Measurements from ENCODE around the gene ZFHX2. TPM values are rescaled to one million over a fixed set of nuclear protein-coding genes. Genes with fewer than 3 reads are reported as not detected.

The ZFHX2 gene
- total RNA-seq, 2 experiments from 2014 or later = 1.8 to 2.7 TPM

DNA sequence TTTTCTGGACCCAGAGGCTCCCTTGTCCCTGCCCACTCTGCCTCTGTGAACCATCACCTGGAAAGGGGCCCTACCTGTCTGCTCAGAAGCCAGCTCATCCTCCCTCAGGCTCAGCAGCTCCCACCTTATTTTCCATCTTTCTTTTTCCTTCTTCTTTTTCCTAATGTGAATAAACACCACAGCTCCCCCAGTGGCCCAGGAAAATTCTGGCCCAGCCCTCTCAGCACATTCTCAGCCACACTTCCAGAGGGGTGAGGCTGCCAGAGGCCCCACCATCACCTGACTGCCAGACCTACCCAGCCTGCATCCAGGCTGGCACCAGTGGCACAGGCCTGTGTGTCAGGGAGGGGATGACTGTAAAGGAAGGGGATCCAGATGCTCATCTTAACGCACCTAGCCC, 23.0 kb downstream of the ZFHX2 start:
- CTCF ChIA-PET = interaction anchor here (1.7 to 3.1 kb wide), 2 partner anchors 11 to 50 kb away, joined by 4 to 16 read pairs; no protein-coding TSS in a partner anchor
- H3K4me1 Mint-ChIP-seq = no peaks in the 10 kb centered on the region
- H3K9me3 Mint-ChIP-seq (ENCODE audit: low read depth) = no peaks in the 10 kb centered on the region
- no peaks in the 10 kb centered on the region for H3K36me3 Mint-ChIP-seq
- no peaks in the 10 kb centered on the region for H3K27me3 Mint-ChIP-seq
- no peak overlapping the region for H3K27ac Mint-ChIP-seq
- no peak overlapping the region for H3K4me3 Mint-ChIP-seq
- ATAC-seq (no peak), DNase-seq (no peak)

DNA sequence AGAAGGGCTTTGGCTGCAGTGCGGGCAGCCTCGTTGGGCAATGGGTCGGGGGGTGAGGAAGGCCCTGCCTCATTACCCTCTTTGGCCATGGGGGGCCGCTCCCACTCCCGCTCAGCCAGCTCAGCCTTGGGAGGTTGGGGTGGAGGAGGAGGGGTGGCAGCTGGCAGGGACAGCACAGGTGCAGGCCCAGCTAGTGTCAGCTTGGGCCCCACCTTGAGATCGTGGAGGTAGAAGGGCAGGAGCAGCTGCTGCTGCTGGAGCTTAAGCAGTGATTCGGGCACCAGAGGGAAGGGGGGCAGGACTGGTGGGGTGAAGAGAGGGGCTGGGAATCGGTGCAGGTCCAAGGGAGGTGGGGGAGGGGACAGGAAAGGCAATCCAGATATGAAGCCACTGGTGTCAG, 26.0 kb downstream of the ZFHX2 start:
- Mint-ChIP-seq H3K27ac (no peak overlapping the region), H3K27me3 (no peaks in the 10 kb centered on the region), H3K36me3 (no peaks in the 10 kb centered on the region), H3K9me3 (ENCODE audit: low read depth) (no peaks in the 10 kb centered on the region), H3K4me3 (no peak overlapping the region), H3K4me1 (no peaks in the 10 kb centered on the region)
- ATAC-seq (no peak), DNase-seq (no peak)
- CTCF ChIA-PET = interaction anchor here (0.8 kb wide), 1 partner anchor 47 kb away, joined by 3 read pairs; no protein-coding TSS in a partner anchor

DNA sequence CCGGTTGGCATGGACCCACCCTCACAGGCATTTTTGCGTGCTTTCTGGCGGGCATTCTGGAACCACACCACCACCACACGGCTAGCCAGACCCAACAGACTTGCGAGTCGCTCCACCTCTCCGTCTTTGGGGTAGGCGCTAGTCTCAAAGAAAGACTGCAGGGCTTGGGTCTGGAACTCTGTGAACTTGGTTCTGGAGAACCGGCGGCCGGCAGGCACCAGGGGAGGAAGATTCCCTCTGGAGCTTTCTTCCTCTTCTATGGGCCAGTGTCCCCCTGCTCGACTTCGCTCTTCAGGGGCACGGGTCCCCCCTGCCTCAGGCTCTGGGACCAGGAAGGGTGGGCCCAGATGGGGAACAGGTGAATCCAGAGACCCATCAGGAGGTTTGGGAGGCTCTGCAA, 26.6 kb downstream of the ZFHX2 start:
- H3K27ac Mint-ChIP-seq = no peak overlapping the region
- no peaks in the 10 kb centered on the region for H3K36me3 Mint-ChIP-seq
- no peak for ATAC-seq
- no peak for DNase-seq
- CTCF ChIA-PET = interaction anchor here (0.8 kb wide), 1 partner anchor 46 kb away, joined by 3 read pairs; no protein-coding TSS in a partner anchor
- H3K4me1 Mint-ChIP-seq = no peaks in the 10 kb centered on the region
- no peak overlapping the region for H3K4me3 Mint-ChIP-seq
- no peaks in the 10 kb centered on the region for H3K9me3 Mint-ChIP-seq (ENCODE audit: low read depth)
- no peaks in the 10 kb centered on the region for H3K27me3 Mint-ChIP-seq

DNA sequence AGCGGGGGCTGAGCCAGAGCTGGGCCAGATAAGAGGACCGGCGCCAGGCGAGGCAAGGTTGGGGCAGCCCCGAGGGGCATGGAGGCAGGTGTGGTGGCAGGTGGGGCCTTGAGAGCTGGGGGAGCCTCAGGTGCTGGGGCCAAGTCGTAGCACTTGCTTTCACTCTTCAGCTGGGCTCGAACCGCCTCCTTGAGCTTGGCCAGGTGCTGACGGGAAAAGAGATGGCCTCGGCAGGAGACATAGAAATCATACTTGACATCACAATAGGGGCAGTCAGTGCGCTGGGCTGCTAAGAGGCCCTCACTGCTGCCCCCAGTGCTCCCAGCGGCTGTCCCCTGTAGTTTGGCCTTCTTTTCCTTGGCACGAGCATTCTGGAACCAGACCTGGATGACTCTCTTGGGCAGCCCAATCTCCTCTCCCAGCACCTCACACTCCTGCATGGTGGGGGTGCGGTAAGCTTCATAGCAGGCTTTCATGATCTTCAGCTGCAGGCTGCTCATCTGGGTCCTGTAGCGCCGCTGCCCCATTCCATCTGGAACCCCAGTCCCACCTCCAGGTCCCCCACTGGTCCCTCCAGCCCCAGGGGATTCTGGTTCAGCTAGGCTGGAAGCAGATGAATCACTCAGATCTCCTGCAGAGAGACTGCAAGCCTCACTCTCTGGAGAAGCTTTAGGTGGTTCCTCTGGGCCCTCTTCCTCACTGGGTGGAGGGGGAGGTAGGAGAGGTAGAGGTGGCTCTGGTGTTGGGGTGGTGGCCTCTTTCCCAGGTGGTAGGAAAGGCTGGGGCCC, 28.1 kb downstream of the ZFHX2 start:
- H3K9me3 Mint-ChIP-seq (ENCODE audit: low read depth) = no peaks in the 10 kb centered on the region
- H3K27ac Mint-ChIP-seq = no peak overlapping the region
- H3K36me3 Mint-ChIP-seq = no peaks in the 10 kb centered on the region
- DNase-seq (no peak), ATAC-seq (no peak)
- H3K27me3 Mint-ChIP-seq = no peaks in the 10 kb centered on the region
- H3K4me3 Mint-ChIP-seq = no peak overlapping the region
- H3K4me1 Mint-ChIP-seq = no peaks in the 10 kb centered on the region
- CTCF ChIA-PET = no interaction called here

DNA sequence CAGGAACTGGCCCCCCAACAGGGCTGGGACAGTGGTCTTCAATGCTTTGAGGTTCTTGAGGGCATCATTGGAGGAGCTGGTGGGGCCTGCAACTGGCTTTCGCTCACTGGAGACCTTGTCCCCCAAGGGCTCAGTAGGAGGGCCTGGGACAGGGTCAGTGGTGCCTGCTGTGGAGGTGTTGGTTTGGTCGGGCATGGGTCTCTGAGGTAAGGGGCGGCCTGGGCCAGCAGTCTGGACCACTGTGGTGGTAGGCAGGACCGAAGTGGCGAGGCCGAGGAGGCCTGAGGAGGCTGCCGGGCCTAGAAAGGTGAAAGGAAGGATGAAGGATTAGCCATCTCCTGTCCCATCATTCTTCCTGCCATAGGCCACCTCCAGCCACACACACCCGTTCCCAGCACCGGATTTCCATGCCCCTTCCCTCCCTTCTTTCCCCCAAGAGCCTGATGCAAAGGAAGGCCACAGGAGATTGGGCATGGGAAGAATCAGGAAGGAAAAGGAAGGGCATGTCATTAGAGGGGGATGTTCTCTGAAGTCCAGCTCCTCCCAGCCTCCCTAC, 28.8 kb downstream of the ZFHX2 start:
- DNase-seq (no peak), ATAC-seq (no peak)
- H3K4me3 Mint-ChIP-seq = no peak overlapping the region
- no peaks in the 10 kb centered on the region for H3K4me1 Mint-ChIP-seq
- no peaks in the 10 kb centered on the region for H3K36me3 Mint-ChIP-seq
- H3K27me3 Mint-ChIP-seq = no peaks in the 10 kb centered on the region
- H3K9me3 Mint-ChIP-seq (ENCODE audit: low read depth) = no peaks in the 10 kb centered on the region
- CTCF ChIA-PET = interaction anchor here (1.5 kb wide), 1 partner anchor 45 kb away, joined by 4 read pairs; no protein-coding TSS in a partner anchor
- no peak overlapping the region for H3K27ac Mint-ChIP-seq

DNA sequence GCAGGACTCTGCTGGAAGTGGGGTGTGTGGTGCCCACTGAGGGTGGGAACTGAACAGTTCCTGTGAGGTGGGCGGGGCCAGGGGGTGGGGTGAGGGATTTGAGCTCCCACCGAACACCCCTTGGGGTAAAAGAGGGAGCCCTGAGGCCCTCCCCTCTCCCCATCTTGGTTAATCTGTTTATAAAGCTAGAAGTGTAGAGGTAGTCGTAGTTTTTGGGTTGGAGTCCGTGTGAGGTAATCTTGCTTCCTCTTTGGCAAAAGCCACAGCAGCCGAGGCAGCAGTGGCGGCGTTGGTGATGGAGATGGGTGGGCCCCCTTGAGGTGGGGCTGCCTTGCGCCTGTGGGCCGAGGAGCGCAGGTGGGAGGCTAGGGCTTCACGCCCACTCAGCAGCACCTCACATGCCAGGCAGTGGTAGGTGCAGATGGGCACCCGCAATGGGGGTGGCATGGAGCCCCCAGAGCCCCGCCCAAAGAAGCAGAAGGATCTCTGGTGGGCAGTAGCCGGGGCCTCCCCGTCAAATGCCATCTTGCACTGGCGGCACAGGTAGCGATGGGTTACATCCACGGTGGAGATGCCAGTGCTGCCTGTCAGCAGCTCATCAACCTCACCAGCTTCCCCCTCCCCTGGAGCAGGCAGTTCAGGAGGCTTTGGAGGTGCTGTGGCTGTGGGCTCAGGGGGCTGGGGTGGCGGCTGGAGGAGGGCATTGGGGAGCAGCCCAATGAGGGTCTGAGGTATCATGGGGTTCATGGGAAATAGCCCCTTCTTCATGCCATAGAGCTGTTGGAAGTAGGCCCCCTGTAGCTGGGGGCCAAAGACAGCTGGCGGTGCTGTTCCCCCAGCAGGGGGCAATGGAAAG, 29.6 kb downstream of the ZFHX2 start:
- Mint-ChIP-seq H3K36me3 (no peaks in the 10 kb centered on the region), H3K9me3 (ENCODE audit: low read depth) (no peaks in the 10 kb centered on the region), H3K4me3 (no peak overlapping the region), H3K4me1 (no peaks in the 10 kb centered on the region), H3K27ac (no peak overlapping the region), H3K27me3 (no peaks in the 10 kb centered on the region)
- DNase-seq (no peak), ATAC-seq (no peak)
- CTCF ChIA-PET = interaction anchor here (0.7 to 1.5 kb wide), 3 partner anchors 38 to 44 kb away, joined by 3 to 4 read pairs (median 3); no protein-coding TSS in a partner anchor

DNA sequence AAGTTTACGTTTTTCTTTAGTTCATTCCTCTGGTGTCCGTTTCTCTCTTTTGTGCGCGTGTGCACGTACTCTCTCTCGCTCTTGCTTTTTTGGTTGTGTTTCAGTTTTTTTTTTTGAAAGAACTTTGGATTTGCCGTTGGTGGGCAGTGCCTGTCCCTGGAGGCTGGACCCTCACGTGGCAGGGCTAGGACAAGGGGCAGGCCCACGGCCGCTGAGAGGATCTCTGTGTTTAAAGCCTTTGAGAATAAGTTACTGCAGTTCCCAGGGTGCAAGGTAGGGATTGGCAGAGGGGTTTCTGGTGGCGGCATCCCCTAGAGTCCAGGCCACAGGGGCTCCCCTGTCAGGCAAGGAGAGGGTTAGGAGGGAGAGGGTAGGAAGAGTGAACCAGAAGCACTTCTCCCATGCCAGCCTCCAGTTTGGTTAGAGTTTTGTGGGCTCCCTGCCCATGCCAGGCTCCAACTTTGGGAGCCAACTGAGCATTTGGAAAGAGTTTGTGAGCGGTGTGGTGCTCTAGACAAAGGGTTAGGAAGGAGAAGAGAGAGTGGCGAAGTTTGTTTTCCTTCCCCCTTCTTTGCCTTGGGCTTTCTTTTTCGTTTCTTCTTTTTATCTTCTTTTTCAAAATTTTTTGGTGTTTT, 30.5 kb downstream of the ZFHX2 start:
- no peaks in the 10 kb centered on the region for H3K36me3 Mint-ChIP-seq
- no peak overlapping the region for H3K27ac Mint-ChIP-seq
- no peaks in the 10 kb centered on the region for H3K9me3 Mint-ChIP-seq (ENCODE audit: low read depth)
- ATAC-seq = no peak
- H3K4me3 Mint-ChIP-seq = no peak overlapping the region
- H3K27me3 Mint-ChIP-seq = no peaks in the 10 kb centered on the region
- no peak for DNase-seq
- CTCF ChIA-PET = interaction anchor here (0.7 to 1.5 kb wide), 3 partner anchors 39 to 43 kb away, joined by 3 to 5 read pairs (median 3); no protein-coding TSS in a partner anchor
- no peaks in the 10 kb centered on the region for H3K4me1 Mint-ChIP-seq

DNA sequence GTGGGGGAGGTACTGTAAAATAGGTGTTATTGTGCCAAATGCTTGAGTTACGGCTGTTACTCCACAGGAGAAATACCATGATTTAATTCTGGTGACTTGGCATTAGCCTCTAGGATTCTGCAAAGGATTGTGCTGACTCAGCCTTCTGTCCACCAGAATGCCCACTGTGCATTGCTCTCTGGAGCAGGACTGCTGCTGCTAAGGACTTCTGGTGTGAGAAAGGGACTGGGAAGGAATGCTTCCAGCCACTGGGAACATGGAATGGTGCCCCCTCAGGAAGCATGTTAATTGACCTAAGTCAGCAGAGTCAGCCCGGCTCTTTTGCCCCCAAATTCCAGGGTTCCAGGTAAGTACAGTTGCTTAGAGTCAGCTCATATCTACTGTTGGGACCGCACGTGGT, 32.9 kb downstream of the ZFHX2 start:
- DNase-seq (no peak), ATAC-seq (no peak)
- CTCF ChIA-PET = interaction anchor here (0.9 kb wide), 1 partner anchor 45 kb away, joined by 3 read pairs; no protein-coding TSS in a partner anchor
- no peaks in the 10 kb centered on the region for H3K9me3 Mint-ChIP-seq (ENCODE audit: low read depth)
- H3K27me3 Mint-ChIP-seq = no peaks in the 10 kb centered on the region
- H3K36me3 Mint-ChIP-seq = no peaks in the 10 kb centered on the region
- no peak overlapping the region for H3K4me3 Mint-ChIP-seq
- no peak overlapping the region for H3K27ac Mint-ChIP-seq
- H3K4me1 Mint-ChIP-seq = no peaks in the 10 kb centered on the region

DNA sequence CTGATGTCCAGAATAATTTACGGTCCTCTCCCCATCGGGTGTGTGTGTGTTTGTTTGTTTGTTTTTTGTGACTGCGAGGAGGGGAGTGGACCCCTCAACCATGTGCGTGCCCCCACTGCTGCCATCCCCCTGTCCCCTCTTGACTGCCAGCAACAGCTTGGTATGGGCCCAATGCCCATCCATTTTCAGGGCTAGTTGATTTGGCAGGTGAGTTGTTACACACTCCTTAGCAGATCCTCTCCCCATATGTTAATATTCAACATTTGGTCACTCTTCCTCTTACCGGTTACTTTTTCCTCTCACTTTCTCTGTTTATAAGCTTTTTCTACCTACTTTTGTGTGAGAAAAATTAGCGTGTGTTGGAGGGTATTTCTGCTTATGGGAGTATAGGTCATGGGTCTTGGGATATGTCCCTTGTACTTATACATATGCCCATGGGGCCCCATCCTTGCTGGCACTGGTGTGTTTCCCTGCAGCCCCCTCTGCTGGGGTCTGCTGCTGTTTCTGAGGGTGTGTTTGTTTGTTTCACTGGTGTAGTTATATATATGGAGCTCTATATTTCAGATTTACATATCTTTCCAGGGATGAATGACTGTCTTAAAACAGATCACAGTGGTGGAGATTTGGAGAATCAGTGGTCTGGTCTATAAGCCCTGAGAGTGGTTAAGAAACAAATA, 33.8 kb downstream of the ZFHX2 start:
- DNase-seq = no peak
- ATAC-seq = no peak
- H3K27me3 Mint-ChIP-seq = no peaks in the 10 kb centered on the region
- no peaks in the 10 kb centered on the region for H3K36me3 Mint-ChIP-seq
- H3K4me3 Mint-ChIP-seq = no peak overlapping the region
- no peak overlapping the region for H3K27ac Mint-ChIP-seq
- no peaks in the 10 kb centered on the region for H3K9me3 Mint-ChIP-seq (ENCODE audit: low read depth)
- CTCF ChIA-PET = interaction anchor here (0.9 kb wide), 1 partner anchor 44 kb away, joined by 3 read pairs; no protein-coding TSS in a partner anchor
- no peaks in the 10 kb centered on the region for H3K4me1 Mint-ChIP-seq

DNA sequence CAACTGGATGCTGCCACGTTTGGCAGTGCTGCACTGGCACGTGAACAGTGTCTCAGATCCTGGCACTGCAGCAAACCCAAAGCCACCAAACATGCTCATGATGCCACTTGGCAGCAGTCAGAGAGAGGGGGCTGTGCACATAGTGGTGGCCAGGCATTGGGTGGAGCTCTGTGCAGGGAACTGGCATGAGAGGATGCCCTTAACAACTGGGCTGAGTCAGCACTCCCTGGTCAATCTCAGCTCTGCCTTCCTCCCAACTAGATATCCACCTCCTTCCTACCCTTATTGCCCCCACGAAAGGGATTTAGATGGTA, 37.0 kb downstream of the ZFHX2 start:
- no peaks in the 10 kb centered on the region for H3K9me3 Mint-ChIP-seq (ENCODE audit: low read depth)
- no peaks in the 10 kb centered on the region for H3K27me3 Mint-ChIP-seq
- ATAC-seq (no peak), DNase-seq (no peak)
- CTCF ChIA-PET = no interaction called here
- H3K36me3 Mint-ChIP-seq = no peaks in the 10 kb centered on the region
- no peak overlapping the region for H3K4me3 Mint-ChIP-seq
- H3K4me1 Mint-ChIP-seq = peaks cover 3% of the 10 kb centered on the region
- H3K27ac Mint-ChIP-seq = no peak overlapping the region

DNA sequence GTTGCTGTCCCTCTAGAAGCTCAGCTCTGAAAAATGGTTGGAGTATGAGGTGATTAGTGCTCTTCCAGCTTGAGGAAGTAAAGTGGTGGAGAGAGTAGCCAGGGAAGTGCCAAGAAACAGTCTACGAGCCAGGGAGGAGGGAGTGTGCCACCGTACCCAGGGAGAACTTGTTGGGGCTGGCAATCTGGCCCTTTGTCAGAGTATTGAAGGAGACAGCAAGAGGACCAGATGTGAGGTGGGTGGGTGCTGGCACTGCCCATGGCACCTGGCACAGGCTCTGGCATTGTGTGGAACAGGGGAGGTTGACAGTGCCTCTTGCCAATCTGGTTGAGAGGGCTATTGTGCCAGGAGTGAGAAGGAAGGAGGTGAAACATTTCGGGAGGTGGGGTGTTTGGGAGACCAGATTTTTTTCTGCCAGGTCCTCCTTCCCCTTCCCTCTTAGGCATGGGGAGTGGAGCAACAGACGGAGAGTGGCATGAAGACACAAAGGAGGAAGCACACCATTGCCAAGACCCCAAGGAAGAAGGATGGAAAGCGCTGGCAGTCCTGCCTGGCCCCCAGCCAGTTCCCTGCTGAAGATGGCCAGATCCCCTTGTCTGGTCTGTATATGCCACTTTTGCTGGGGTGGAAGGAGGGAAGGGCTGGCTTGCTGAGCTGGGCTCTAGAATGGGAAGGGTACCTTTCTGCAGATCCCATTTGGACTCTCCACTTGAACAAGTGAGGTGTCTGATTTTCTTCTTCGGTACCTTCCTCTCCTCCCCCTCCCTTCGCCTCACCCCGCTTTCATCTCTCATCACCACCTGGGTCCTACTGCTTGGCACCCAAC, 37.5 kb downstream of the ZFHX2 start:
- H3K9me3 Mint-ChIP-seq (ENCODE audit: low read depth) = no peaks in the 10 kb centered on the region
- DNase-seq (no peak), ATAC-seq (no peak)
- CTCF ChIA-PET = no interaction called here
- H3K36me3 Mint-ChIP-seq = no peaks in the 10 kb centered on the region
- no peak overlapping the region for H3K27ac Mint-ChIP-seq
- no peak overlapping the region for H3K4me3 Mint-ChIP-seq
- H3K27me3 Mint-ChIP-seq = no peaks in the 10 kb centered on the region
- H3K4me1 Mint-ChIP-seq = peaks cover 3% of the 10 kb centered on the region
